ENCODE data around the gene EVA1C.

GRCh38 chr21:32535612-32536011 is 123.1 kb downstream of the EVA1C start:
- TF ChIP-seq POLR2A (IDR thresholded peaks at IDR 0.05) = no peak
- TF ChIP-seq CTCF (IDR thresholded peaks at IDR 0.05) = no peak

Data from lower leg skin (tissue), 3 donors.